B cell (primary cell): ENCODE data around the gene HOXB9.

ENCODE experiments used
- EZH2 ChIP-seq: IDR thresholded peaks from 2 replicates; pipeline ENCODE4 v1.6.1; 2012; ENCODE audit warnings: borderline replicate concordance, low read depth, mild to moderate bottlenecking, moderate library complexity, low read length; ENCODE audit not compliant: insufficient read depth, poor library complexity, severe bottlenecking
- TF ChIP-seq, protein P1 (sequence below): fragments of 200-600 bp; IDR thresholded peaks from one replicate; pipeline ENCODE4 v1.8.0; 2022; ENCODE audit warnings: antibody characterized with exemption, mild to moderate bottlenecking

DNA sequence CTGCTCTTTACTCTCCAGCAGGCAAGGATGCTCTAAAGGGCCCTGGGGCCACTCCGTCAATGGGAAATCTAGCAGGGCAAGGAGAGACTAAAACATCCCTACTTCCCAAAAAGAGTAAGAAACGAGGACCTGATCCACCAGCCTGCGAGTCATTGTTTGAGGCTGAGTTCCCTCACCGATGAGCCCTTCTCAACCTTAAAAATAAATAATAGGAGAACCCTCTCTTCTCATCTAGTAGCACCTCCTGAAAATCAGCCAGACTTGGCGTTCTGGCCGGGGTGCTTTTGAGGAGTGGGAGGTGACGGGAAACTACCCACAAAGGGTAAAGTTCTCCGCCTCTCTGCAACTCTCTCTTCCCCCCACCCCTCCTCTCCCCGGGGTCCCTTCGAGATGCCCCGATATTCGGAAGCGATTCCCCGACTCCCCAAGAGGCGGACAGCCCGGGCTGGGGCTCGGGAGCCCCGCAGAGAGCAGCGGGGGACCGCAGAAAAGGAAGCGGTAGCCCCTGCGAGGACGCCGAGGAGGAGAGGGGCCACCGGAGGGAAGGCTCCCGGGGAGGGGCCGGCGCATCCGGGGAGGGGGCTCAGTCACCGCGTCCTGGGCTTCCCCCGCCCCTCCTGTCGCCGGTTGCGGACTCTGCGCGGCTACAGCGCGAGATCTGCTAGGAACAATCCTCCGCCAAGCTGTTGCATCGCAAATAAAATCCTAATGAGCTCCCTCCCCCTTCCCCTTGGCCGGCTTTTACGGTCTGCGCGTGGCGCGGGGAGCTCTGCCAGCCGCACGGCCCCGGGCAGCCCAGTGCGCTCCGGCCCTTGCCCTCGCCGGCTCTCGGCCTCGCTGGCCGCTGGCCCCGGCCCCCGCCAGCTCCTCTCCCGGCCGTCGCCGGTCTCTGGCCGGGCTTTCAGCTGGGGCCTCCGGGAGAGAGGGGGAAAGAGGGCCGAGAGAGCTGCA is 1.3 kb downstream of the HOXB9 start:
- TF ChIP-seq, protein P1, sequence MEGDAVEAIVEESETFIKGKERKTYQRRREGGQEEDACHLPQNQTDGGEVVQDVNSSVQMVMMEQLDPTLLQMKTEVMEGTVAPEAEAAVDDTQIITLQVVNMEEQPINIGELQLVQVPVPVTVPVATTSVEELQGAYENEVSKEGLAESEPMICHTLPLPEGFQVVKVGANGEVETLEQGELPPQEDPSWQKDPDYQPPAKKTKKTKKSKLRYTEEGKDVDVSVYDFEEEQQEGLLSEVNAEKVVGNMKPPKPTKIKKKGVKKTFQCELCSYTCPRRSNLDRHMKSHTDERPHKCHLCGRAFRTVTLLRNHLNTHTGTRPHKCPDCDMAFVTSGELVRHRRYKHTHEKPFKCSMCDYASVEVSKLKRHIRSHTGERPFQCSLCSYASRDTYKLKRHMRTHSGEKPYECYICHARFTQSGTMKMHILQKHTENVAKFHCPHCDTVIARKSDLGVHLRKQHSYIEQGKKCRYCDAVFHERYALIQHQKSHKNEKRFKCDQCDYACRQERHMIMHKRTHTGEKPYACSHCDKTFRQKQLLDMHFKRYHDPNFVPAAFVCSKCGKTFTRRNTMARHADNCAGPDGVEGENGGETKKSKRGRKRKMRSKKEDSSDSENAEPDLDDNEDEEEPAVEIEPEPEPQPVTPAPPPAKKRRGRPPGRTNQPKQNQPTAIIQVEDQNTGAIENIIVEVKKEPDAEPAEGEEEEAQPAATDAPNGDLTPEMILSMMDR = no peak
- TF ChIP-seq EZH2 = no peak
